Urinary bladder (tissue), 4 donors: ENCODE data around the gene LANCL2. TPM values are rescaled to one million over a fixed set of nuclear protein-coding genes. Genes with fewer than 3 reads are reported as not detected.
"Not testable (repeated sequence)": the region's sequence is repeated elsewhere in the genome, so short reads cannot be mapped to it uniquely, and the experiment has no call there.

Experiments
- DNase-seq: peaks from one replicate; pipeline ENCODE4 v3.0.0-alpha.2; 2015; ENCODE audit errors: extremely low spot score
- H3K27ac ChIP-seq: one replicate; pipeline ENCODE4 v1.5.1; 2013; ENCODE audit warnings: low read depth, mild to moderate bottlenecking, moderate library complexity
- H3K36me3 ChIP-seq: one replicate; pipeline ENCODE4 v1.6.1; 2013; ENCODE audit warnings: mild to moderate bottlenecking, moderate library complexity; ENCODE audit not compliant: insufficient read depth
- H3K4me1 ChIP-seq: one replicate; pipeline ENCODE4 v1.6.1; 2013; ENCODE audit warnings: mild to moderate bottlenecking, moderate library complexity; ENCODE audit not compliant: insufficient read depth
- H3K4me3 ChIP-seq: one replicate; pipeline ENCODE4 v1.5.1; 2013; ENCODE audit warnings: low read depth, low read length
- WGBS: extraction: QIAGEN DNeasy Blood & Tissue Kit; methylation state at CpG from one replicate; pipeline ENCODE4 v1.1.7; 2013; 5-methylcytosine and 5-hydroxymethylcytosine counted together
- polyA plus RNA-seq: library from polyadenylated mRNA; stranded (reverse); fragments of 200-250 nt; gene quantifications from one replicate; pipeline ENCODE4 v1.2.3, GENCODE V29; 2013
- total RNA-seq: library from RNA; depleted of rRNA; stranded (reverse); fragments of >200 nt; gene quantifications from one replicate; pipeline ENCODE4 v1.2.3, GENCODE V29; 2014
- donor health status: healthy with polysubstance abuse.
- donor health status: healthy.

LANCL2 gene
- total and polyA plus RNA-seq, 2 donors, result 7.5 to 13.2 TPM

DNA sequence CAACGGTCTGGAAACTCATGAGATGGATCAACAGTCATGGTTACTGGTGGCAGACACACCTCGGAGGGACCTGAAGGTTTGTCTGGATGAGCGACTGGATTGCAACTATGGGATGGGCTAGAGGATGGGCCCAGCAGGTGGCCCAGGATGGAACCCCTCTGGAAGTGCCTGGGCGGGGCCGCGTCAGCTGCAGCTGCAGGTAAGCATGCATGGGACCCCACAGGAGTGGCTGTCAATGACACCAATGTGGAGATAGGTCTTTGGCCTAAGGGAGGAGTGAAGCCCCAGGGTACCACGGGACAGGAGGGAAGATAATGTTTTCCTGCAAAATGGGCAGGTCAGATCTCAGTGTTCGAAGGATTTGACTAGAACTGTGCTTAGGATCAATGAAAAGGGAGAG lies 103.4 kb downstream of the LANCL2 start:
- Histone ChIP-seq H3K4me1 (no peaks in the 10 kb centered on the region), H3K4me3 (no peak overlapping the region), H3K36me3 (no peaks in the 10 kb centered on the region), H3K27ac (no peak overlapping the region)
- 98% methylated on average over 8 of the region's 8 CpGs for WGBS
- no peak for DNase-seq

DNA sequence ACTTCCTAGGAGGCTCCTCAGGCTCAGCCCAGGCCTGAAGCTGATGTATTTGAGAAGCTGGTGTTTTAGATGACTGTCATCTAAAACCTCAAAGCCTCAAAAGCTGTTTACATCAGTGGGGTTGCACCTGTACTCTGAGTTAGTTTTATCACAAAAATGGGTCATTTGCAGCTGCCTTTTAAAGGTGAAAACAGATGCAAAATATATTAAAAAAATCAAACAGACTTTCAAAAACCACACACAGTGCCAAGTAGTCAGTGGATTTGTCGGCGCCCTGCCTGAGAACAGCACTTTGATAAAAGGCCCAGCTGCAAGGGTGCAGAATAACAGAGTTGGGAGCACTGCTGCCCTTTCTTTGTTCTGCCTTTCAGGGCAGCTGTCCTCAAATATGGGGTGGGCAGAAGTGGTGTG lies 104.1 kb downstream of the LANCL2 start:
- Histone ChIP-seq H3K4me1 (no peaks in the 10 kb centered on the region), H3K27ac (no peak overlapping the region), H3K36me3 (no peaks in the 10 kb centered on the region), H3K4me3 (no peak overlapping the region)
- no peak for DNase-seq
- 54% methylated on average over 2 of the region's 2 CpGs for WGBS

DNA sequence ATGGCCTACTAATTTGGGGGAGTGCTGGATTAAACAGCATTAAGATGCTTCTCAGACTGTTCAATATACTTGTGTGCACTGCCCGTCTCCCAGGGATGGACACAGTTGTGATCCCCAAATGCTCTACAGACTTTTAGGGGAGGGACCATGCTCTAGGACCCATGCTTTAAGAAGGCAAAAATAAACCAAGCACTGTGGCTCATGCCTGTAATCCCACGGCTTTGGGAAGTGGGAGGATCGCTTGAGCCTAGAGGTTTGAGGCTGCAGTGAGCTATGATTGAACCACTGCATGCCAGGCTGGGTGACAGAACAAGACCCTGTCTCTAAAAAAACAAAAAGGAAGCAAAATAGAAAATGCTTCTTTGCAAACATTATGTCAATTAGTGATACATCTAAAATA lies 104.6 kb downstream of the LANCL2 start:
- WGBS, result 38% methylated on average over 3 of the region's 3 CpGs
- Histone ChIP-seq H3K4me1 (no peaks in the 10 kb centered on the region), H3K27ac (no peak overlapping the region), H3K36me3 (no peaks in the 10 kb centered on the region), H3K4me3 (no peak overlapping the region)
- DNase-seq, result no peak

DNA sequence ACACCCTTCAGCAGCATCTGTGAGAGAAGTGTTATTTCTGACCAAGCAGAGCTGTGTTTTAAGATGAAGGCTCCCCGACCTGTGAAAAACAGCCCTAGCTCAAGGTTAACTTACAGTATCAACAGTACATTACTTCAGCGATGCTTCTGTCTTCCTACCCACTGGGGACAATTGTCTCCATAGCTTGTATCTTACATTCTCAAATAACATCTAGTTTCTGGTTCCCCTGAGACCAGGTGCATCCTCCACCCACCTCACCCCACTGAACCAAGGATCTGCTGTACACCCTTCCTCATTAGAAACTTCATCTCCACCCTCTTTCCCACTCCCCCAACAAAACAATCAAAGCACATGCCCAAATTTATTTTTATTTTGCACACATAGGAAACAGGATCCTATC lies 105.1 kb downstream of the LANCL2 start:
- H3K4me3 ChIP-seq, result no peak overlapping the region
- no peak for DNase-seq
- 86% methylated on average over 2 of the region's 2 CpGs for WGBS
- H3K27ac ChIP-seq, result no peak overlapping the region
- no peaks in the 10 kb centered on the region for H3K4me1 ChIP-seq
- no peaks in the 10 kb centered on the region for H3K36me3 ChIP-seq

DNA sequence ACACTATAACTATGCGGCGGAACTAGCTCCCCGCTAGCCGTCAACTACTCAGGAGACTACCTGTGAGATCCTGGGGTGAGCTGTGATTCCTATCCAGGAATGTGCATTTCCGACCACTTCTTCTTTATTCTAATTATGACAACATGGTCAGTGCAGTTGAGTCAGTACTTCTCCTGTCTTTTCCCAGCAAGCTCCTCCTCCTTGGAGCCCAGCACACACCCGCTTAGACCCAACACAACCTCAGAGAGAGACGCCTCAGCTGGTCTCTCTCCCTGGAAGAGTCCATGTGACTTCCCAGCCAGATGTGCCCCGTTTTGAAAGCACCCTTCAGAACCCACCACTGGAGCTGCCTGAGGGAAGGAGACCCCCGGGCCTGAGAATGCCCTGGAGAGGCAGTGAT lies 106.5 kb downstream of the LANCL2 start:
- DNase-seq, H3K27ac ChIP-seq, H3K4me3 ChIP-seq, H3K4me1 ChIP-seq, H3K36me3 ChIP-seq: not testable (repeated sequence)
- 90% methylated on average over 5 of the region's 9 CpGs for WGBS

DNA sequence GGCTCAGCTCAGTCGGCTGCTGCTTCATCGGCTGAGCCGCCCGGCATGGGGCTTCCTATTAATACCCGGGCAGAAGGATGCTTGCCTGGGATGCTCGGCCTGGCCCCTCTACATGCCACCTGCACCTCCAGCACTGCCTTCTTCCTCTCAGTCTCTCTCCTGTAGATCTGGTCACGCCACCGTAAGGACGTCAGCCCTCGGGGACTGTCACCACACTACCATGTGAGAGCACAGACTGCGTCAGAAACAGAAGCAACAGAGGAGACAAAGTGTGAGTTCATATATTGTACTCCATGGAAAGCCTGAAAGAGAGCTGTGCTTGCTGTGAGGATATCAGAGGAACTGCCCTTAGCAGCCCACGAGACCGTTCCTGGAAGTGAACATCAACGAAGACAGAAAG lies 107.3 kb downstream of the LANCL2 start:
- not testable (repeated sequence) for H3K4me3 ChIP-seq, H3K27ac ChIP-seq, H3K36me3 ChIP-seq, H3K4me1 ChIP-seq, DNase-seq
- whole genome bisulfite sequencing, result 100% methylated on average over 6 of the region's 14 CpGs

DNA sequence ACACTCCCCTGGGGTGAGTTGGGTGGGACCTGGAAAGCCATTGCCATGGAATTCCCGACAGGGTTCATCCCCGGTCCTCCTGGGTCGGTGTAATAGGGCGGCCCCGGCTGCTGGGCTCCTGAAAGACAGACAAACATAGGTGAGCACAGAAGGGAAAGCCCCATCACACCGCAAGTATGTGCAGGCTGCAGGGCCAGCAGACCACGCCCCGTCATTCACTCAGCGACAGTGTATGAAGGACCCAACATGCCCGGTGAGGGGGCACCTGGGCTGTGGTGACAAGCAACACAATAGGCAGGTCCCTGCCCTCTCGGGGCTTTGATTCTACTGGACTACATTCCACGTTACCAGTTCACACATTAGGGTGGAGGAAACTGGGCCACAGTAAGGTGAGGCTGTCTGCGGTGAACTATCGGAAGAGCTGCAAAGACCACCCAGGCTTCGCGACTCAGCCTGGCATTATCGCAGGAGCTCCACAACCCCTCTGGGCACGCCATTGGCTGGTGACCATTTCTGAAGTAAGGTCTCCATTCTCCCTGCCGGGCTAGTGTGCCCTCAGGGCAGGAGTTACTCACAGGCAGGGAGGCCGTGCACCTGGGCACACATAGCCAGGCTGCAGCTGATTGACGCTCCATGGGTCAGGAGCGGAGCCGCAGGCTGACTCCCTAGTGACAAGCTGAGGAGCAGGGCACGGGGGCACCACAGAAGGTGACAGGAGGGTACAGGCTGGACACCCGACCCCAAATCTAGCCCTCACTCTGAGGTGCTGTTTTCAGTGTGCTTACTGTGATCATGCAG lies 108.0 kb downstream of the LANCL2 start:
- Histone ChIP-seq H3K4me3 (no peak overlapping the region), H3K27ac (no peak overlapping the region), H3K4me1 (no peaks in the 10 kb centered on the region), H3K36me3 (no peaks in the 10 kb centered on the region)
- no peak for DNase-seq
- WGBS, result 88% methylated on average over 25 of the region's 25 CpGs

DNA sequence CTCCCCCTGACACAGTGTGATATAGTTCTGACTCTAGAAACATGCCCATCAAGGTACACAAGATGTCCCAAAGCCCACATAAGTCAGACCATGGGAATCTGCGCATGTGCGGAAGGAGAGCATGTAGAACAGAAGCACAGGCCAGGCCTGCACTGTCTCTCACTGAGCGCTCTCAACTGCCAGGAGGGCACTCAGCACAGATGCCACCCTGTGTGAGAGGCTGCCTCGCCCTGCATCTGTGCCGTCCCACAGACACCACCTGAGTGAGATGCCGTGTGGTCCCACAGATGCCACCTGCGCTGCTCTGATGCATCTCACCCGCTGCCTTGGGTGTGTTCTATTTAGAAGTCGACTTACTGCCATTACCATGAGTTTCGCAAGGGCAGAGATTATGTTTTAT lies 108.8 kb downstream of the LANCL2 start:
- Histone ChIP-seq H3K36me3 (no peaks in the 10 kb centered on the region), H3K27ac (no peak overlapping the region), H3K4me3 (no peak overlapping the region), H3K4me1 (no peaks in the 10 kb centered on the region)
- no peak for DNase-seq
- 96% methylated on average over 10 of the region's 10 CpGs for WGBS

DNA sequence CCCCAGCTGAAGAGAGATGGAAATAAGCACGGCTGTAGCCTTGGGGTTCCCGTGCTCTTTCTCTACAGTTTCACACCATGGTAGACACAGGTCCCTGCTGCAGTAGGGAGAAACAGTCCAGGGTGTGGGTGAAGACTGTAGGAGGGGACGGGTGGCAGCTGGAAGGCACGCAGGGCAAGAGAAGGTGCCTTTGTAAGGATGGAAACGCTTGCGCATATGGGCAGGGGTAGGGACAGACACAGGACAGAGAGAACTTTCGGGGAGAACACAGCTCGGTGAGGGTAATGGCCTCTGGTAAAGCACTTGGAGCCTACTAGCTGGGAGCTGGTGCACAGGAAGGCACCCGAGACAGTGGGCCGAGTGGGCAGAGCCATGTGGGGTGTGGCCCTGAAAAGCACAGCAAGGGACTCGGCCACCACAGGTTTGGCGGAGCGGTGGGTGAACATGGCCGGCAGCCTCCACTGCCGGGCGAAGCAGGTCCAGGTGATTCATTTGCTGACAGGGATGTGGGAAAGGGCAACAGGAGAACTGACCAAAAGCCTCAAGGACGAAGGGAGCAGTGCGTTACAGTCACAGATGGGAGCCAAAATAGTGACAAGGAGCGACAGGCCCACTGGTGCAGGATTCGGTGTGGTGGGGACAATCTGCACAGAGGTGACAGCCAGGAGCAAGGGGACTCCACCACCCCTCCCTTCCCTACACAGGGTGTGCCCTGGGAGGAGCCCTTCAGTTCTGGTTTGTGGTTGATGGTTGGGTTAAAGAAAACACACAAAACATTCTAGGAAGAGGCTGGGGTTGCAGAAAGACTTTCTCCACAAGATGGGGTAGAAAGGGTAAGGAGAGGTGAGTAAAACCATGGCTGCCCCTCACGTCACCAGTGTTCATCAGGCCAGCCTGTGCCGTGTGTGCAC lies 110.1 kb downstream of the LANCL2 start:
- 89% methylated on average over 22 of the region's 22 CpGs for WGBS
- DNase-seq, result no peak
- Histone ChIP-seq H3K27ac (no peak overlapping the region), H3K4me1 (no peaks in the 10 kb centered on the region), H3K4me3 (no peak overlapping the region), H3K36me3 (no peaks in the 10 kb centered on the region)

DNA sequence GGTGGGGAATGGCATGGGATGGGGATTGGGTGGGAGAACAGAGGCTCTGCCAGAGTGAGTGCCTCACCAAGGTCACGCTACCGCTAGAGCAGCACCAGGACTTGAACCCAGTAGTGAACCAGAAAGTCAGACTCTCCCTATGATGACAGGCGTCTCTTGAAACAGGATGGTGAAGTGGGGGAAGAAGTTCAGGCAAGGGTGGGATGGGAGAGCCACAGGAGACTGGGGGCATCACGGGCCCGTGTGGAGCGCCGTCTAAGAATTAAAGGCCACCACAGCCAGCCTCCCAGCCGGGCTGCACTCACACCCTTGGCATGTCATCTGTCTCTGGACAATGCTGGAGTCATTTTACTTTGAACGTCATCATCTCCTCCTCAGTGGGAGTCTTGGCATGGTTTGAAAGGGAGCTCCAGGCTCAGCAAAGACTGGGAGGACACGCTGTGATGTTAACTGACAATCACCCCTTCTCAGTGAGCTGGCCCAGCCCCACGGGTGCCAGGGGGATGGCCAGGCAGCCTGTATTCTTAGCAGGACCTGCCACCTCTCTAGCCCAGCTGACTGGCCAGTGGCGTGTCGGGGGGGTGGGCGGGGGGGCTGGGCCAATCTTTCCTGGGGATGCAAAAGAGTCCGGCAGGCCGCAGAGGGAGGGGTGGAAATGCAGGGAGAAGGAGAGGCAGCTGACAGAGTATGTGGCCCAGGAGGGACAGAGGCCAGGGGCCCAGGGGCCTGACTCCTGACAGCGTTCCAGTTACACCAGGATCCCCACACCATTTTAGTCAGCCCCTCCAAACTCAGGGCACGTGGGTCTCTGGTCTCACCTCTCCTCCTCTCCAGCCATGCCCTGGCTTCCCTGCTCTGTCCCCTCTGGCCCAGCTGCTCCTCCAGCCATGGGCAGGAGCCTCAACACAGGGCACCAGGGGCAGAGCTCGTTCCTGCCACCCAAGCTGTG lies 111.0 kb downstream of the LANCL2 start:
- Histone ChIP-seq H3K4me1 (no peaks in the 10 kb centered on the region), H3K27ac (no peak overlapping the region), H3K36me3 (no peaks in the 10 kb centered on the region), H3K4me3 (no peak overlapping the region)
- no peak for DNase-seq
- 86% methylated on average over 19 of the region's 19 CpGs for WGBS

DNA sequence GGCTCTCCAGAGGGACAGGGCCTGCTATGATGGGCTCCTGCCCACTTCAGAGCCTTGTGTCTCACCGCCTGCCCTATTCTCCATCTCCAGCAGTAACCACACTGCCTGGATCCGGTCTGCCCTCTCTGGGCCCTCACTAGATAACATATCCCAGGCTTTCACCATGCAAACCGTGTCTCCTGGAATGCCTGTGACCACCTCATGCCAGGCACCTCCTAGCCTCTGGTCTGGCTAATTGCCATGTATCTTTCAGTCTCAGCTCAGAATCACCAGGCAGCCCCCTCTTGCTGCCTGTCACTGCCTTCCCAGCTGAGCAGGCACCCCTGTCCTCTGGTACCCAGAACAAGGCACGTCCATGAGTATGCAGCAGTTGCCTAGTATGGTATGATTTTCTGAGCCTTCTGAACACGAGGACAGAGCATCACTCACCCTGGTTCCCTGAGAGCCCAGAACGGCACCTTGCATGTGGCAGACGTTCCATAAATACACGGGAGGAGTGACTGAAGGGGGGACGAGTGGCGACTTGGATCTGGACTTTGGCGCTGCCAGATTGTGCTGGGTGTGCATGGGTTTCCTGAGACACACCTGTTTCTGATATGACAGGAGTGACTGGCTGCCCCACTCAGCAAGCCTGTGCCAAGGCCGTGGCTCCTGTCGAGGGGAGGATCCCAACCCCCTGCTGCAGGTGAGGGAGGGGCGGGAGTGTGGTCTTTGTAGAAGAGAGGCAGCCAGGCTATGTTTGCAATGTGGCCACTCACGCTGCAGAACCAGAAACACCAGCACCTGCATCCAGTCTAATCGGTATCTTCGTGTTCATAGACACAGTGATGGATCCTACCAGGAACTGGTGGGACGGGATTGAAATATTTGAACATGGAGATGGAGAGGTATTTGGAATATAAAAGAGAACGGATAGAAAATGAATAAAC lies 112.0 kb downstream of the LANCL2 start:
- DNase-seq, result no peak
- Histone ChIP-seq H3K36me3 (no peaks in the 10 kb centered on the region), H3K4me1 (no peaks in the 10 kb centered on the region), H3K27ac (no peak overlapping the region), H3K4me3 (no peak overlapping the region)
- 93% methylated on average over 19 of the region's 19 CpGs for WGBS

DNA sequence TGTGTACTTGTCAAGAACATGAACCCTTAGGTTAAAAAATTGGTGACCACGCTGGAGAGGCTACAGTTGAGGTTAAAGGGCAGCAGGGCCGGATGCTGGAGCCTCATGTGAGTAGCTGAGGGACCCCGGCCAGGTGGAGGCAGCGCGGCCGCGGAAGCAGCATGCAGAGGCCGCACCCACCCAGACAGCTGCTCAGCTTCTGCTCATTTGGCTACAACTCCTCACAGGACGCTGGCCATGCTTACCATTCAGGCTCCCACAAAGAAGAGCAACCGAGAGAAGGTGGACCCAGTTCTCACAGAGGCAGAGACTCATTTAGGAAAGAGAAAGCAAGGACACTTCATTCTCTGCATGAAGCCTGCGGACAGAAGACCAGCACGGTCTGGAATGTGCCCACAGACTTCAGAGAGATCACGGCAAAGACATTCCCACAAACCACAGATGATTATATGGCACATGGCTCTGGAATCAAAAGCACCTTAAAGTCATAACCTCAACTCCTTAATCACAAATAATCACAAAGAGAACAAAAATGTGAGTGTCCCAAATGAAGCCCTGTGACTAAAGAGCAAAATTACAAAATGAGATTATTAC lies 112.7 kb downstream of the LANCL2 start:
- H3K36me3 ChIP-seq, result no peaks in the 10 kb centered on the region
- H3K4me3 ChIP-seq, result no peak overlapping the region
- no peaks in the 10 kb centered on the region for H3K4me1 ChIP-seq
- no peak overlapping the region for H3K27ac ChIP-seq
- 62% methylated on average over 13 of the region's 13 CpGs for WGBS
- no peak for DNase-seq
